Adrenal gland (tissue), 5 donors: ENCODE data around the gene ERC1.

ENCODE experiments used
- CTCF ChIP-seq, 6 experiments: fragments of 450-650 bp in 4 of 6; fragments of 200-600 bp in 2 of 6; sonication (generic) in 1 of 6; IDR thresholded peaks; 1 replicate in 5 of 6; 2 replicates in 1 of 6; pipeline versions ENCODE4 v1.5.1 to v1.8.0; 2016 to 2021; ENCODE audit warnings: antibody characterized with exemption in 6 of 6, mild to moderate bottlenecking in 2 of 6, moderate library complexity in 1 of 6
- POLR2A ChIP-seq, 2 donors: fragments of 450-650 bp; IDR thresholded peaks; one replicate each; pipeline ENCODE4 v1.6.1; 2017; ENCODE audit warnings: antibody characterized with exemption in 2 of 2, mild to moderate bottlenecking in 2 of 2, moderate library complexity in 1 of 2
- donor health status: DM: no; HTN: no; CAD: no.

GRCh38 chr12:1319212-1319611 is 328.2 kb downstream of the ERC1 start:
- TF ChIP-seq POLR2A (IDR thresholded peaks at IDR 0.05), result no peak
- TF ChIP-seq CTCF (IDR thresholded peaks at IDR 0.05), result no peak
